ENCODE data around the gene PTCH1. TPM values are rescaled to one million over a fixed set of nuclear protein-coding genes. Genes with fewer than 3 reads are reported as not detected.

The PTCH1 gene
- polyA plus RNA-seq, 2 of the 4 experiments (the other 2 are of a cell fraction) = 1.9 to 4.8 TPM

DNA sequence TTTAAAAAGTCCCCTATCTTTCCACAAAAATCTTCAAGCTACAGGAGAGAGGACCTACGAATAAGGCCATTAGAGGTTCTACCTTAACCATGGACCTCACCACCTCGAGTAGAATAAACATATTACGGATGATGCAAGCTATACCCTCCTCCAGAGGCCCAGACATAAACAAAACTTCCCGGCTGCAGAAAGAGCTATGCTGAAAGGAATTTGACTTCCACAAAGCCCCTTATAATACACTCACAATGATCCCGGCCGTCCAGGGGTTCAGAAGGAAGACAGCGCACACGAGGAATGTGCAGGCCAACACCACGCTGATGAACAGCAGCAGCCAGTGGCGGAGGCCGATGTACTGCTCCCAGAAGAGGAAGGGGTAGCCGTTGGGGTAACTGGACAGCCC lies 59.0 kb downstream of the PTCH1 start:
- FAIRE-seq = no peak
- Histone ChIP-seq H3K4me2 (no peak overlapping the region), H3K4me3 (no peak overlapping the region), H3K9me3 (no peaks in the 10 kb centered on the region), H3K4me1 (no peaks in the 10 kb centered on the region), H3K27ac (no peak overlapping the region)
- POLR2A ChIA-PET = no interaction called here
- CTCF ChIA-PET = no interaction called here
- no peak for ATAC-seq
- WGBS (ENCODE audit: missing lambda C conversion rate) = 78% methylated on average over 12 of the region's 12 CpGs
- TF ChIP-seq NFE2L2 (conservative IDR thresholded peaks at IDR 0.05; ENCODE audit: low read length) (no peak), KDM5A (IDR thresholded peaks at IDR 0.05) (no peak), FOXS1 (CRISPR knock-in tag; IDR thresholded peaks at IDR 0.05) (no peak), ZC3H11A (IDR thresholded peaks at IDR 0.05) (no peak), POLR2AphosphoS2 (conservative IDR thresholded peaks at IDR 0.05; ENCODE audit: low read length) (no peak)
- no peak for DNase-seq (ENCODE audit: low read depth in 1 of 2, low spot score in 1 of 2)

DNA sequence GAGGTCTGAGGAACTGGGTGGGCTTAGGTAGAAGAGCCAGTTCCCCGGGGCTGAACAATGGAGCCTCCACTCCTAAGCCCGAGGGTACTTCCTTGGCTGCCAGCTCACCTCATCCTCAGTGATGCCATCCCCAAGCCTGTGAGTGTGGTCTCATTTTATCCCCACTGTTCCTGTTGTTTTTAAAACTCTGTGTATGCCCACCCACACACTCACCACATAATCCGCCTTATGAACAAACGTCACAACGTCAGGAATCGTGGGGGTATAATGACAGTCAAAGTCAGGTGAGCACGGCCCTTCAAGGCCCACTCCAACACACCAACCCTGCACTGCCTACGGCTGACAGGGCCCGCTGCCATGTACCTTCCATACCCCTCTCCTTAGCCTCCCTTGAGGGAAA lies 61.1 kb downstream of the PTCH1 start:
- ChIA-PET POLR2A (no interaction called here), CTCF (interaction anchor here (1.3 kb wide), 1 partner anchor 12 kb away, joined by 4 read pairs; no protein-coding TSS in a partner anchor)
- Histone ChIP-seq H3K4me3 (no peak overlapping the region), H3K27ac (no peak overlapping the region), H3K4me2 (no peak overlapping the region), H3K9me3 (no peaks in the 10 kb centered on the region), H3K4me1 (no peaks in the 10 kb centered on the region)
- ATAC-seq = no peak
- no peak for FAIRE-seq
- no peak for DNase-seq (ENCODE audit: low read depth in 1 of 2, low spot score in 1 of 2)
- WGBS (ENCODE audit: missing lambda C conversion rate) = 91% methylated on average over 9 of the region's 9 CpGs
- TF ChIP-seq CHD2 (IDR thresholded peaks at IDR 0.05; ENCODE audit: low read length, partially characterized antibody) (no peak), ZC3H11A (IDR thresholded peaks at IDR 0.05) (no peak), SREBF2 (IDR thresholded peaks at IDR 0.05) (no peak), KDM1A (IDR thresholded peaks at IDR 0.05; ENCODE audit: low read depth) (no peak), HOXB5 (CRISPR knock-in tag; IDR thresholded peaks at IDR 0.05) (no peak), EHF (CRISPR knock-in tag; IDR thresholded peaks at IDR 0.05) (no peak), MAZ (IDR thresholded peaks at IDR 0.05; ENCODE audit: borderline replicate concordance, low read depth, low read length) (no peak), CBX2 (IDR thresholded peaks at IDR 0.05; ENCODE audit: borderline replicate concordance, low read depth) (no peak), MYC (IDR thresholded peaks at IDR 0.05; ENCODE audit: borderline replicate concordance, low read length) (no peak), KDM5A (IDR thresholded peaks at IDR 0.05) (no peak)
- TF ChIP-seq, protein P1, sequence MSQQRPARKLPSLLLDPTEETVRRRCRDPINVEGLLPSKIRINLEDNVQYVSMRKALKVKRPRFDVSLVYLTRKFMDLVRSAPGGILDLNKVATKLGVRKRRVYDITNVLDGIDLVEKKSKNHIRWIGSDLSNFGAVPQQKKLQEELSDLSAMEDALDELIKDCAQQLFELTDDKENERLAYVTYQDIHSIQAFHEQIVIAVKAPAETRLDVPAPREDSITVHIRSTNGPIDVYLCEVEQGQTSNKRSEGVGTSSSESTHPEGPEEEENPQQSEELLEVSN (IDR thresholded peaks at IDR 0.05; ENCODE audit: borderline replicate concordance, low read depth) = no peak
- TF ChIP-seq, protein P2, sequence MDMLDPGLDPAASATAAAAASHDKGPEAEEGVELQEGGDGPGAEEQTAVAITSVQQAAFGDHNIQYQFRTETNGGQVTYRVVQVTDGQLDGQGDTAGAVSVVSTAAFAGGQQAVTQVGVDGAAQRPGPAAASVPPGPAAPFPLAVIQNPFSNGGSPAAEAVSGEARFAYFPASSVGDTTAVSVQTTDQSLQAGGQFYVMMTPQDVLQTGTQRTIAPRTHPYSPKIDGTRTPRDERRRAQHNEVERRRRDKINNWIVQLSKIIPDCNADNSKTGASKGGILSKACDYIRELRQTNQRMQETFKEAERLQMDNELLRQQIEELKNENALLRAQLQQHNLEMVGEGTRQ (IDR thresholded peaks at IDR 0.05) = no peak
- TF ChIP-seq, protein P3, sequence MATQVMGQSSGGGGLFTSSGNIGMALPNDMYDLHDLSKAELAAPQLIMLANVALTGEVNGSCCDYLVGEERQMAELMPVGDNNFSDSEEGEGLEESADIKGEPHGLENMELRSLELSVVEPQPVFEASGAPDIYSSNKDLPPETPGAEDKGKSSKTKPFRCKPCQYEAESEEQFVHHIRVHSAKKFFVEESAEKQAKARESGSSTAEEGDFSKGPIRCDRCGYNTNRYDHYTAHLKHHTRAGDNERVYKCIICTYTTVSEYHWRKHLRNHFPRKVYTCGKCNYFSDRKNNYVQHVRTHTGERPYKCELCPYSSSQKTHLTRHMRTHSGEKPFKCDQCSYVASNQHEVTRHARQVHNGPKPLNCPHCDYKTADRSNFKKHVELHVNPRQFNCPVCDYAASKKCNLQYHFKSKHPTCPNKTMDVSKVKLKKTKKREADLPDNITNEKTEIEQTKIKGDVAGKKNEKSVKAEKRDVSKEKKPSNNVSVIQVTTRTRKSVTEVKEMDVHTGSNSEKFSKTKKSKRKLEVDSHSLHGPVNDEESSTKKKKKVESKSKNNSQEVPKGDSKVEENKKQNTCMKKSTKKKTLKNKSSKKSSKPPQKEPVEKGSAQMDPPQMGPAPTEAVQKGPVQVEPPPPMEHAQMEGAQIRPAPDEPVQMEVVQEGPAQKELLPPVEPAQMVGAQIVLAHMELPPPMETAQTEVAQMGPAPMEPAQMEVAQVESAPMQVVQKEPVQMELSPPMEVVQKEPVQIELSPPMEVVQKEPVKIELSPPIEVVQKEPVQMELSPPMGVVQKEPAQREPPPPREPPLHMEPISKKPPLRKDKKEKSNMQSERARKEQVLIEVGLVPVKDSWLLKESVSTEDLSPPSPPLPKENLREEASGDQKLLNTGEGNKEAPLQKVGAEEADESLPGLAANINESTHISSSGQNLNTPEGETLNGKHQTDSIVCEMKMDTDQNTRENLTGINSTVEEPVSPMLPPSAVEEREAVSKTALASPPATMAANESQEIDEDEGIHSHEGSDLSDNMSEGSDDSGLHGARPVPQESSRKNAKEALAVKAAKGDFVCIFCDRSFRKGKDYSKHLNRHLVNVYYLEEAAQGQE (IDR thresholded peaks at IDR 0.05) = no peak

DNA sequence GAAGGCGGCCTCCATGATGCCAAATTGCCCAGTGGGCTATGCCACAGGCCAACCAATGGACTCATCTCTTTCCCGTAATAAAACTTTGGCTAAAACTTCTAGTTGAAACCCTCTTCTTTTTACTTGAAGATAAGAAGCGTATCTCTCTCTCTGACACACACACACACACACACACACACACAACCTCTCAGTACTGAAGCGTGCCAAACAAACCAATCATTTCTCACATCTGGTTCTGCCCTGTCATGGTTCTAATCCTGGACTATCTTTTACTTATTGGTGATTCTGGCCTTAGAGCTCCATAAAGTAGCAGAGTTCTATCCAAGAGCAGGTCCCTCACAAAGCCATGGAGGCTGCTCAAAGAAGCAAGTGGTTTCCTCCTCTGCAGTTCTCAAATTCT lies 64.6 kb downstream of the PTCH1 start:
- H3K4me2 ChIP-seq = no peak overlapping the region
- ChIA-PET CTCF (no interaction called here), POLR2A (no interaction called here)
- ATAC-seq = no peak
- H3K4me3 ChIP-seq = no peak overlapping the region
- H3K9me3 ChIP-seq = no peaks in the 10 kb centered on the region
- no peak for DNase-seq (ENCODE audit: low read depth in 1 of 2, low spot score in 1 of 2)
- 89% methylated on average over 4 of the region's 4 CpGs for WGBS (ENCODE audit: missing lambda C conversion rate)
- no peak for FAIRE-seq
- no peak for TF ChIP-seq ZNF302 (CRISPR knock-in tag; IDR thresholded peaks at IDR 0.05)
- TF ChIP-seq HDAC2 (IDR thresholded peaks at IDR 0.05) = no peak
- no peak for TF ChIP-seq TFCP2L1 (CRISPR knock-in tag; IDR thresholded peaks at IDR 0.05)
- TF ChIP-seq CBX8 (IDR thresholded peaks at IDR 0.05) = no peak
- TF ChIP-seq RARB (CRISPR knock-in tag; IDR thresholded peaks at IDR 0.05) = no peak
- H3K4me1 ChIP-seq = no peaks in the 10 kb centered on the region
- H3K27ac ChIP-seq = no peak overlapping the region
